Left lung (tissue), 8 donors: Measurements from ENCODE around the gene CABP7. TPM values are rescaled to one million over a fixed set of nuclear protein-coding genes. Genes with fewer than 3 reads are reported as not detected.

Source experiments
- polyA plus RNA-seq, 6 donors: library from polyadenylated mRNA; unstranded; fragments of 120-200 nt; gene quantifications; one replicate each; pipeline ENCODE4 v1.2.1, GENCODE V29; 2013; ENCODE audit not compliant: insufficient read length in 6 of 6
- total RNA-seq, 2 donors: library from RNA; stranded (reverse); fragmentation: NEBNext Ultra II Directional; extraction: Animal tissue kit (Norgen Biotek cat#: 25700); gene quantifications; one replicate each; pipeline ENCODE4 v1.2.1, GENCODE V29; 2021
- donor health status: DM: no; HTN: yes; CAD: no.
- donor health status: DM: no; HTN: no; CAD: no.

The CABP7 gene
- total and polyA plus RNA-seq, 8 donors: 0.13 to 0.21 (median 0.17) TPM; not detected in 2

Other genes with a start within 250 kb of the CABP7 start
- gene NEFH, start 239.8 kb upstream of the CABP7 start, total RNA-seq: under 1 TPM; 0.55 to 0.58 TPM
- 1 to 10 TPM; 4.1 to 5.8 (median 5.2) TPM for gene NEFH, start 239.8 kb upstream of the CABP7 start, polyA plus RNA-seq
- gene THOC5, start 166.2 kb upstream of the CABP7 start, total RNA-seq: 10 to 100 TPM; 38.4 to 41.3 TPM
- gene THOC5, start 166.2 kb upstream of the CABP7 start, polyA plus RNA-seq: 10 to 100 TPM; 32.7 to 44.2 (median 37.0) TPM
- gene NIPSNAP1, start 138.9 kb upstream of the CABP7 start, total RNA-seq: 10 to 100 TPM; 25.1 to 38.6 TPM
- 10 to 100 TPM; 70.6 to 84.6 (median 78.6) TPM for gene NIPSNAP1, start 138.9 kb upstream of the CABP7 start, polyA plus RNA-seq
- gene NF2, start 116.4 kb upstream of the CABP7 start, total RNA-seq: 10 to 100 TPM; 45.2 to 65.3 TPM
- gene NF2, start 116.4 kb upstream of the CABP7 start, polyA plus RNA-seq: 10 to 100 TPM; 20.1 to 29.1 (median 21.8) TPM
- gene ZMAT5, start 47.0 kb downstream of the CABP7 start, total RNA-seq: 10 to 100 TPM; 20.4 to 22.6 TPM
- 10 to 100 TPM; 20.3 to 23.3 (median 22.3) TPM for gene ZMAT5, start 47.0 kb downstream of the CABP7 start, polyA plus RNA-seq
- 100 to 1,000 TPM in 1 of 2 donors, 10 to 100 TPM in 1; 77.4 to 154 TPM for gene UQCR10, start 47.4 kb downstream of the CABP7 start, total RNA-seq
- gene UQCR10, start 47.4 kb downstream of the CABP7 start, polyA plus RNA-seq: 100 to 1,000 TPM; 111 to 121 (median 116) TPM
- gene ASCC2, start 118.3 kb downstream of the CABP7 start, total RNA-seq: 10 to 100 TPM; 55.7 to 57.4 TPM
- gene ASCC2, start 118.3 kb downstream of the CABP7 start, polyA plus RNA-seq: 10 to 100 TPM; 51.2 to 58.3 (median 52.9) TPM
- gene MTMR3, start 163.2 kb downstream of the CABP7 start, total RNA-seq: 10 to 100 TPM; 44.8 to 55.4 TPM
- 10 to 100 TPM; 37.4 to 47.1 (median 44.6) TPM for gene MTMR3, start 163.2 kb downstream of the CABP7 start, polyA plus RNA-seq